NCI-H146 treated with DMSO at 0.1 percent for 48 hours (cell line): Measurements from ENCODE around the gene SNTG2.
"Not testable (repeated sequence)": the region's sequence is repeated elsewhere in the genome, so short reads cannot be mapped to it uniquely, and the experiment has no call there.

Experiments
- DNase-seq: peaks from one replicate; lab custom pipeline; 2025; ENCODE audit not compliant: unreplicated experiment; lab: John Stamatoyannopoulos, UW

SNTG2 gene

GRCh38 chr2:950080-950966 lies at the start of gene SNTG2:
Gene SNTG2 (plus strand): TSS chr2:950849. CDS start chr2:950997, 148 bp downstream.
- no peak for DNase-seq

- DNase-seq = no peak
Observed at GRCh38 chr2:902584-902983, 48.1 kb upstream of the SNTG2 start.

- DNase-seq = no peak
Observed at GRCh38 chr2:903223-903900, 47.3 kb upstream of the SNTG2 start.

GRCh38 chr2:904246-905024 lies 46.2 kb upstream of the SNTG2 start:
- no peak for DNase-seq

- no peak for DNase-seq
Observed at GRCh38 chr2:905091-905832, 45.4 kb upstream of the SNTG2 start.

- DNase-seq = no peak
Observed at GRCh38 chr2:905833-906140, 44.9 kb upstream of the SNTG2 start.

GRCh38 chr2:907706-908105 lies 42.9 kb upstream of the SNTG2 start:
- DNase-seq = no peak

- DNase-seq = no peak
Observed at GRCh38 chr2:908568-908967, 42.1 kb upstream of the SNTG2 start.

GRCh38 chr2:909764-910379 lies 40.8 kb upstream of the SNTG2 start:
- DNase-seq = not testable (repeated sequence)

- DNase-seq = no peak
Observed at GRCh38 chr2:910698-911097, 40.0 kb upstream of the SNTG2 start.

GRCh38 chr2:915979-916378 lies 34.7 kb upstream of the SNTG2 start:
- DNase-seq = no peak

- DNase-seq = no peak
Observed at GRCh38 chr2:916935-917334, 33.7 kb upstream of the SNTG2 start.

- DNase-seq = no peak
Observed at GRCh38 chr2:919672-920071, 31.0 kb upstream of the SNTG2 start.

- no peak for DNase-seq
Observed at GRCh38 chr2:920573-920972, 30.1 kb upstream of the SNTG2 start.

GRCh38 chr2:920999-921398 lies 29.6 kb upstream of the SNTG2 start:
- no peak for DNase-seq

GRCh38 chr2:922185-922584 lies 28.5 kb upstream of the SNTG2 start:
- no peak for DNase-seq

- no peak for DNase-seq
Observed at GRCh38 chr2:923832-924601, 26.6 kb upstream of the SNTG2 start.

GRCh38 chr2:924701-925100 lies 25.9 kb upstream of the SNTG2 start:
- no peak for DNase-seq

GRCh38 chr2:925309-925708 lies 25.3 kb upstream of the SNTG2 start:
- no peak for DNase-seq

GRCh38 chr2:925711-926110 lies 24.9 kb upstream of the SNTG2 start:
- DNase-seq = no peak
